Measurements from ENCODE around the gene RCOR3. TPM values are rescaled to one million over a fixed set of nuclear protein-coding genes. Genes with fewer than 3 reads are reported as not detected.

RCOR3 gene
- total RNA-seq, 4 donors from 2014 or later: 20.5 to 45.6 (median 31.0) TPM

DNA sequence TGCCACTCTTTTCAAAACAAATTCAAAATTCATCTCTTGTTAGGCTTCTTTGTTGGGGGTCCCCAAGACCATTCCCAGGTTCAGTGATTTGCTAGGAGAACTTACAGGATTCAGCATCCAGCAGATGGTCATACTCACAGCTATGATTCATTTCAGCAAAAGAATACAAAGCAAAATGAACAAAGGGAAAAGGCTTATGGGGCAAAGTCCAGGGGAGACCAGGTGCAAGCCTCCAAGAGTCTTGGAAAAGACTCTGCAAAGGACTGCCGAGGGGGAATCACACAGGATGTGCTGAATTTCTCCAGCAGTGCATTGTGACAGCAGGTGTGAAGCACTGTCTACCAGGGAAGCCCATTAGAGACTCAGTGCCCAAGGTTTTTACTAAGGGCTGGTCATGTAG, 74.7 kb downstream of the RCOR3 start:
- TF ChIP-seq, protein P1, sequence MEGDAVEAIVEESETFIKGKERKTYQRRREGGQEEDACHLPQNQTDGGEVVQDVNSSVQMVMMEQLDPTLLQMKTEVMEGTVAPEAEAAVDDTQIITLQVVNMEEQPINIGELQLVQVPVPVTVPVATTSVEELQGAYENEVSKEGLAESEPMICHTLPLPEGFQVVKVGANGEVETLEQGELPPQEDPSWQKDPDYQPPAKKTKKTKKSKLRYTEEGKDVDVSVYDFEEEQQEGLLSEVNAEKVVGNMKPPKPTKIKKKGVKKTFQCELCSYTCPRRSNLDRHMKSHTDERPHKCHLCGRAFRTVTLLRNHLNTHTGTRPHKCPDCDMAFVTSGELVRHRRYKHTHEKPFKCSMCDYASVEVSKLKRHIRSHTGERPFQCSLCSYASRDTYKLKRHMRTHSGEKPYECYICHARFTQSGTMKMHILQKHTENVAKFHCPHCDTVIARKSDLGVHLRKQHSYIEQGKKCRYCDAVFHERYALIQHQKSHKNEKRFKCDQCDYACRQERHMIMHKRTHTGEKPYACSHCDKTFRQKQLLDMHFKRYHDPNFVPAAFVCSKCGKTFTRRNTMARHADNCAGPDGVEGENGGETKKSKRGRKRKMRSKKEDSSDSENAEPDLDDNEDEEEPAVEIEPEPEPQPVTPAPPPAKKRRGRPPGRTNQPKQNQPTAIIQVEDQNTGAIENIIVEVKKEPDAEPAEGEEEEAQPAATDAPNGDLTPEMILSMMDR (IDR thresholded peaks at IDR 0.05): no peak
- ATAC-seq (ENCODE audit: low FRiP score) (no peak), DNase-seq (ENCODE audit: low spot score) (no peak)

DNA sequence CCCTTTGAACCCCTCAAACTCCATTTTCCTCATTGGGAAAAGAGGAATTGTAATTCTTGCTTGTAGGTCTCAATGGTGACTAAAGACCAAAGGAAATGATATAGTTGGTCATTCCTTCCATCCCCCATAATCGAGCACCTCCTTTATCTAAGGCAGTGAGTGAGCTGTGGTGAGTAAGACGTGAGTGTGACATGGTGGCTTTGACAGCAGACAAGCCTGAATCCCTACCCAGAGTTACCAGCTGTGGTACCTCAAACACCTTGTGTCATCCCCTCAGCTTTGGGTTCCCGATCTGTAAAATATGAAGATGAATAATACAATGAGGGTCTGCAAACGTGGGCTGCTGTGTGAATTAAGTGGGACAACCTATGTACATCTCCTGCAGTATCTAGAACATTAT, 75.8 kb downstream of the RCOR3 start:
- DNase-seq (ENCODE audit: low spot score) (no peak), ATAC-seq (ENCODE audit: low FRiP score) (no peak)
- TF ChIP-seq, protein P1 (IDR thresholded peaks at IDR 0.05): no peak

DNA sequence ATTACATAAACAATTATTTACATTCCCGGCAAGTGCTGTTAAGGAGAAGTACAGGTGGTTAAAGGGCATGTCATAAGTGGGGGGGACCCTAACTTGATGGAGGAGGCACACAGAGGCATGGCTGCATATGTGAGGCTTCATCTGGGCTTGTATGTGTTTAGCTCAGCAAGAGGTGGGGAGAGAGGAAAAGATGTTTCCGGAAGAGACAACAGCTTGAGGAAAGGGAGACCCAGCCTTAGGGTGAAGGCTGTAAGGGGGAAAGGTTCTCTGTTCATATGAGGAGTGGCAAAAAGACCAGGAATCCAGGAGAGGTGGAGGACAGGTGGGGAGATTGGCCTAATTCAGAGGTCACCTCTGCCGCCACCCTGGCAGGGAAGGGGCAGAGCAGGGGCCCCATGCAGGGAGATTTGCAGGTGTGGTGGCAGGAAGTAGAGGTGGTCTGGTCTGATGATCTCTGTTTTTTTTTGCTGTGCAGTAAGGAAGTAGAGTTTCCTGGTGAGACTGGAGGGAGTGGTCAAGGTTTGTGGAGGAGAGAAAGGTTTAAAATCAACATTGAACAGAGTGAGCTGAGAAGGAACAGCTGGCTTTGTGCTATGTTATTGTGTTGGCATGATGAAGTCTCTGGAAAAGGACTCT, 76.5 kb downstream of the RCOR3 start:
- TF ChIP-seq, protein P1 (IDR thresholded peaks at IDR 0.05): no peak
- ATAC-seq (ENCODE audit: low FRiP score) (no peak), DNase-seq (ENCODE audit: low spot score) (no peak)

DNA sequence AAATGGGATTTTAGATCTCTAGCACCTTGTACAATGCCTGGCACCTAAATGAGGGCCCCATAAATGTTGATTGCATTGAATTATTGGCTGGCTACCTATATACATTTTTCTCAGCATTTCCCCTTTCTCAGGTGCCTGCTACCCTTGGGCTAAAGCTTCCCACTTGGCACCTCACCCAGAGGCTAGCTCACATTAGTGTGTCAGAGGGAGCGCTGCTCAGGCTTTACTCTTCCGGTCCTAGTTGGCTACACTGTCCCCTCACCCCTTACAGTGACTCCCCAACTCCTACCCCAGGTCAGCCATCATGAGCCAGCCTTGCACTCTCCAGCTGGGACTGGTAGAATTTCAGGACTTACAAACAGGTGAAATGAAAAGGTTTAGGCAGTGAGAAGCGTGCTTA, 77.0 kb downstream of the RCOR3 start:
- TF ChIP-seq, protein P1 (IDR thresholded peaks at IDR 0.05): no peak
- ATAC-seq (ENCODE audit: low FRiP score) (no peak), DNase-seq (ENCODE audit: low spot score) (no peak)

DNA sequence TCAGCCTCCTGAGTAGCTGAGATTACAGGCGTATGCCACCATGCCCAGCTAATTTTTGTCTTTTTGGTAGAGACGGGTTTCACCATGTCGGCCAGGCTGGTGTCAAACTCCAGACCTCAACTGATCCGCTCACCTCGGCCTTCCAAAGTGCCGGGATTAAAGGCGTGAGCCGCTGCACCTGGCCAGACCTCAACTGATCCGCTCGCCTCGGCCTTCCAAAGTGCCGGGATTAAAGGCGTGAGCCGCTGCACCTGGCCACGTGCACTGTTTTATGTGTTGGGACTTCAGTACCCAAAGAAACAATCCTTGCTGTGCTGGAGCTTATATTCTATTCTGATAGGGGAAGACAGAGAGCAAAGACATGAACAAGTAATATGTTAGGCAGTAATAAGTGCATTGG, 77.6 kb downstream of the RCOR3 start:
- DNase-seq (ENCODE audit: low spot score) (no peak), ATAC-seq (ENCODE audit: low FRiP score) (no peak)
- TF ChIP-seq, protein P1 (IDR thresholded peaks at IDR 0.05): no peak

DNA sequence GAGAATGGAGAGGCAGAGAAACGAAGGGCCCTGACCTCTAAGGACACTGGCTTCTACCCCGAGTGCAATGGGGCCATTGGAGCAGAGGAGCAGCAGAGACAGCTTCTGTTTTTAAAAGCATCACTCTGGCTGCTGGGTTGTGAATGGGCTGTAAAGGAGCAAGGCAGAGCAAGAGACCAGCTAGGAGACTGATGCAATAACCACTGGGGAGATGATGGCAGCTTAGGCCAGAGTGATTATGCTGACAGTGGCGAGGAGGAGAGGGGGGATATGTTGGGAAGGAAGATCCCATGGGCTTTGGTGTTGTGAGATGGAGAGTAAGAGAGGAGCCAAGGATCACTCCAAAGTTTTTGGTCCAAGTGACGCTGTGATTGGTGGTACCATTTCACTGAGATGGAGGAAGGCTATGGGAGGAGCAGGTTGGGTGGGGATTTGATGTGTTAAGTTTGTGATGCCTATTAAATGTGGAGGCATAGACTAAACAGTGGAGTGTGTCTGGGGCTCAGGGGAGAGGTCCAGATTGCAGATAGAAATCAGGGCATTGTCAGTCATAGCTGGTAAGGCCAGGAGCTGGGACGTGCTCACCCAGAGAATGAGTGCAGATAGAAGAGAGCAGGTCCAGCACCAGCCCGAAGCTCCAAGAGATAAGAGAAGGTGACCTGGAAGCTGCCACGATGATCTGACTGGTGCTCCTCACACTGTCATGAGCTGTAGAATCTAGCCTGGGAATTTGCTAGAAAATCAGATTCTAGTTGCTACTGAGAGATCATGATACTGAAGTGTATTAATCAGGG, 78.5 kb downstream of the RCOR3 start:
- ATAC-seq (ENCODE audit: low FRiP score) (no peak), DNase-seq (ENCODE audit: low spot score) (no peak)
- TF ChIP-seq, protein P1 (IDR thresholded peaks at IDR 0.05): no peak

DNA sequence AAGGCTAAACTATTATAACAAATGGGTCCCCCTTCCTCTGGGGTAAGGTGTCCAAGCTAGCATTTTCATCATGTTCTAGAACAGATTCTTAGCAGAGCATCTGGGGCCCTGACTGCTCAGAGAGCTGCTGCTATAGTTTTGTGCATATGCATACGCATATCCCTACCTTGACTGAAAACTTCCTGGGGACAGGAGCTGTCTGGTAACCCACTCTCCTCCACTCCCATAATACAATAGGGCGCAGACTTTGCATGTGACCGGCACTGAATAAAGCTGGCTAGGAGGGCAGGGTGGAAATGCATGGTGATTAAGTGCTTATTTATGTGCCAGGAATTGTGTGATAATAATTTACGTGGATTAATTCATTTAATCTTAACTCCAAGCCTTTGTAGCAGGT, 79.1 kb downstream of the RCOR3 start:
- ATAC-seq (ENCODE audit: low FRiP score) (no peak), DNase-seq (ENCODE audit: low spot score) (no peak)
- TF ChIP-seq, protein P1 (IDR thresholded peaks at IDR 0.05): no peak

All from omental fat pad (tissue), 4 donors.